ENCODE results near the gene ZNF559. TPM values are rescaled to one million over a fixed set of nuclear protein-coding genes. Genes with fewer than 3 reads are reported as not detected.

Gene ZNF559
- polyA plus RNA-seq, 4 donors = 3.8 to 9.9 (median 7.1) TPM

- Histone ChIP-seq H3K4me3 (ENCODE audit: low read depth in 1 of 3, low read length in 3 of 3) (no peak overlapping the region), H3K9me3 (ENCODE audit: control insufficient read depth in 2 of 2, insufficient read depth in 1 of 2, low read depth in 1 of 2, low read length in 1 of 2) (peaks cover 0 to 14% of the 10 kb centered on the region in 2 donors), H3K27ac (ENCODE audit: low read depth in 1 of 3, low read length in 2 of 3) (no peak overlapping the region), H3K27me3 (ENCODE audit: control insufficient read depth in 3 of 3, insufficient read depth in 3 of 3, low read length in 3 of 3) (no peaks in the 10 kb centered on the region), H3K4me1 (ENCODE audit: control insufficient read depth in 3 of 3, insufficient read depth in 2 of 3, low read depth in 1 of 3, low read length in 2 of 3) (no peaks in the 10 kb centered on the region), H3K36me3 (ENCODE audit: control insufficient read depth in 3 of 3, insufficient read depth in 2 of 3, low read depth in 1 of 3, low read length in 3 of 3) (no peaks in the 10 kb centered on the region)
- WGBS, 3 donors = 82 to 88% (median 86%) methylated on average over 6 of the region's 6 CpGs
- FAIRE-seq (no peak), DNase-seq (no peak)
These were observed 47.0 kb downstream of the ZNF559 start for GRCh38 chr19:9370738-9371619.

GRCh38 chr19:9381361-9381785 lies 57.4 kb downstream of the ZNF559 start:
- DNase-seq (no peak), FAIRE-seq (no peak)
- Histone ChIP-seq H3K27ac (ENCODE audit: low read depth in 1 of 3, low read length in 2 of 3) (no peak overlapping the region), H3K36me3 (ENCODE audit: control insufficient read depth in 3 of 3, insufficient read depth in 2 of 3, low read depth in 1 of 3, low read length in 3 of 3) (peaks cover 5 to 29% (median 28%) of the 10 kb centered on the region in 3 donors), H3K9me3 (ENCODE audit: control insufficient read depth in 2 of 2, insufficient read depth in 1 of 2, low read depth in 1 of 2, low read length in 1 of 2) (peaks cover 3 to 71% of the 10 kb centered on the region in 2 donors), H3K27me3 (ENCODE audit: control insufficient read depth in 3 of 3, insufficient read depth in 3 of 3, low read length in 3 of 3) (no peaks in the 10 kb centered on the region), H3K4me3 (ENCODE audit: low read depth in 1 of 3, low read length in 3 of 3) (no peak overlapping the region), H3K4me1 (ENCODE audit: control insufficient read depth in 3 of 3, insufficient read depth in 2 of 3, low read depth in 1 of 3, low read length in 2 of 3) (no peaks in the 10 kb centered on the region)
- 69 to 83% (median 82%) methylated on average over 4 of the region's 4 CpGs for WGBS, 3 donors

Other genes with a start within 250 kb of the ZNF559 start
- gene OR1M1, start 237.1 kb upstream of the ZNF559 start, polyA plus RNA-seq = not detected
- gene OR7G2, start 216.7 kb upstream of the ZNF559 start, polyA plus RNA-seq = not detected
- not detected for gene OR7G1, start 208.4 kb upstream of the ZNF559 start, polyA plus RNA-seq
- gene OR7G3, start 197.2 kb upstream of the ZNF559 start, polyA plus RNA-seq = not detected
- 10 to 100 TPM; 15.2 to 35.1 (median 29.8) TPM for gene ZNF317, start 183.8 kb upstream of the ZNF559 start, polyA plus RNA-seq
- gene OR7D2, start 145.2 kb upstream of the ZNF559 start, polyA plus RNA-seq = under 1 TPM in 2 of 4 donors, not detected in 2; 0.01 to 0.04 TPM
- not detected for gene OR7D4, start 104.6 kb upstream of the ZNF559 start, polyA plus RNA-seq
- not detected for gene OR7E24, start 73.2 kb upstream of the ZNF559 start, polyA plus RNA-seq
- gene ZNF699, start 14.3 kb upstream of the ZNF559 start, polyA plus RNA-seq = 1 to 10 TPM in 3 of 4 donors, under 1 TPM in 1; 0.22 to 3.8 (median 1.4) TPM
- gene ZNF177, start 38.8 kb downstream of the ZNF559 start, polyA plus RNA-seq = 1 to 10 TPM in 2 of 4 donors, under 1 TPM in 1, not detected in 1; 0.27 to 2.6 (median 1.0) TPM
- gene ZNF266, start 111.4 kb downstream of the ZNF559 start, polyA plus RNA-seq = 10 to 100 TPM; 14.2 to 59.7 (median 27.3) TPM
- under 1 TPM in 1 of 4 donors, not detected in 3; 0.06 TPM for gene ZNF560, start 174.4 kb downstream of the ZNF559 start, polyA plus RNA-seq
- 10 to 100 TPM in 1 of 4 donors, 1 to 10 TPM in 3; 1.1 to 11.5 (median 2.8) TPM for gene ZNF426, start 214.5 kb downstream of the ZNF559 start, polyA plus RNA-seq

All from small intestine (tissue), 7 donors.